ENCODE data around the gene UNC13B. TPM values are rescaled to one million over a fixed set of nuclear protein-coding genes. Genes with fewer than 3 reads are reported as not detected.

Gene UNC13B
- total and polyA plus RNA-seq, 9 of the 15 experiments (the other 6 are each of a cell fraction or from before 2014, with no cell fraction given): 2.4 to 11.5 (median 8.6) TPM

DNA sequence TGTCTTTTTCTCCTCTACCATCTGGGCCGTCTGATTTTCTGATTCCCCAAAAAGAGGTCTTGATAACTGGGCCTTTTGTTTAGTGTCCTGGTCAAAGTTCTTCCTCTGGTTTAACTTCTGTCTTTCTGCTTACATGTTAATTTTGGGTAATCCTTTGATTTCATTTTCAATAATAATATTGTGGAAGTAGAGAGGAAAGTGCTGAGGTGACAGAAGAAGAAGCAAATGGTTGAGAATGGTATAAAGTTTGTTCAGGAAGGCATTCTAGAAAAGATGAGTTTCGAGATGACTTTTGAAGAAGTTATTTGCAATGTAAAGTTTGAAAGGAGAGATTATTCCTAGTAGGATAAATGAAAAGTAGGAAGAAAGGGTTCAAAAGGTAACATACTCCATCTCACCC, 118.1 kb downstream of the UNC13B start:
- ATAC-seq (no peak), DNase-seq (ENCODE audit: extremely low read depth in 1 of 4, low spot score in 3 of 4) (no peak), FAIRE-seq (no peak)
- Histone ChIP-seq H3K27me3 (ENCODE audit: control insufficient read depth in 2 of 2, insufficient read depth in 2 of 2, low read length in 2 of 2) (no peaks in the 10 kb centered on the region), H2AFZ (ENCODE audit: low read depth, low read length) (no peak overlapping the region), H4K20me1 (replicated peaks; ENCODE audit: control insufficient read depth, insufficient read depth, low read length) (no peaks in the 10 kb centered on the region), H3K4me3 (no peak overlapping the region), H3K9me3 (replicated peaks; ENCODE audit: control insufficient read depth, insufficient read depth, low read depth, low read length) (no peaks in the 10 kb centered on the region), H3K36me3 (ENCODE audit: control insufficient read depth, insufficient read depth, low read length) (no peaks in the 10 kb centered on the region), H3K9ac (ENCODE audit: insufficient read depth in 1 of 2, low read depth in 2 of 2, low read length in 2 of 2) (no peak overlapping the region), H3K27ac (ENCODE audit: extremely low read depth, low read depth, low read length) (no peak overlapping the region), H3K9me1 (ENCODE audit: control insufficient read depth, insufficient read depth, low read length) (no peaks in the 10 kb centered on the region), H3K4me1 (replicated peaks in 1 of 2; ENCODE audit: control insufficient read depth in 2 of 2, insufficient read depth in 2 of 2, low read length in 2 of 2) (no peaks in the 10 kb centered on the region; a peak in 1 of 5 replicates), H3K79me2 (ENCODE audit: control insufficient read depth, insufficient read depth, low read length) (no peaks in the 10 kb centered on the region), H3K4me2 (ENCODE audit: insufficient read depth, low read length) (no peak overlapping the region)
- POLR2A ChIA-PET: no interaction called here
- in situ Hi-C loops (cut with MboI) (loop anchor here (10.0 kb wide), 1 partner anchor 275 kb away; no protein-coding TSS in a partner anchor), intact Hi-C loops (cut with micrococcal nuclease) (no loop called here)
- 5% methylated on average over 2 of the region's 2 CpGs for WGBS (ENCODE audit: insufficient coverage, low coverage, missing lambda C conversion rate)
- CTCF ChIA-PET (ENCODE audit: low intra/inter-chr PET ratio): no interaction called here
- BruUV-seq (replicated peaks): no TSS peak
- peak; percentile 58 for TF ChIP-seq ZNF316 (IDR thresholded peaks at IDR 0.05)
- TF ChIP-seq, protein P1, sequence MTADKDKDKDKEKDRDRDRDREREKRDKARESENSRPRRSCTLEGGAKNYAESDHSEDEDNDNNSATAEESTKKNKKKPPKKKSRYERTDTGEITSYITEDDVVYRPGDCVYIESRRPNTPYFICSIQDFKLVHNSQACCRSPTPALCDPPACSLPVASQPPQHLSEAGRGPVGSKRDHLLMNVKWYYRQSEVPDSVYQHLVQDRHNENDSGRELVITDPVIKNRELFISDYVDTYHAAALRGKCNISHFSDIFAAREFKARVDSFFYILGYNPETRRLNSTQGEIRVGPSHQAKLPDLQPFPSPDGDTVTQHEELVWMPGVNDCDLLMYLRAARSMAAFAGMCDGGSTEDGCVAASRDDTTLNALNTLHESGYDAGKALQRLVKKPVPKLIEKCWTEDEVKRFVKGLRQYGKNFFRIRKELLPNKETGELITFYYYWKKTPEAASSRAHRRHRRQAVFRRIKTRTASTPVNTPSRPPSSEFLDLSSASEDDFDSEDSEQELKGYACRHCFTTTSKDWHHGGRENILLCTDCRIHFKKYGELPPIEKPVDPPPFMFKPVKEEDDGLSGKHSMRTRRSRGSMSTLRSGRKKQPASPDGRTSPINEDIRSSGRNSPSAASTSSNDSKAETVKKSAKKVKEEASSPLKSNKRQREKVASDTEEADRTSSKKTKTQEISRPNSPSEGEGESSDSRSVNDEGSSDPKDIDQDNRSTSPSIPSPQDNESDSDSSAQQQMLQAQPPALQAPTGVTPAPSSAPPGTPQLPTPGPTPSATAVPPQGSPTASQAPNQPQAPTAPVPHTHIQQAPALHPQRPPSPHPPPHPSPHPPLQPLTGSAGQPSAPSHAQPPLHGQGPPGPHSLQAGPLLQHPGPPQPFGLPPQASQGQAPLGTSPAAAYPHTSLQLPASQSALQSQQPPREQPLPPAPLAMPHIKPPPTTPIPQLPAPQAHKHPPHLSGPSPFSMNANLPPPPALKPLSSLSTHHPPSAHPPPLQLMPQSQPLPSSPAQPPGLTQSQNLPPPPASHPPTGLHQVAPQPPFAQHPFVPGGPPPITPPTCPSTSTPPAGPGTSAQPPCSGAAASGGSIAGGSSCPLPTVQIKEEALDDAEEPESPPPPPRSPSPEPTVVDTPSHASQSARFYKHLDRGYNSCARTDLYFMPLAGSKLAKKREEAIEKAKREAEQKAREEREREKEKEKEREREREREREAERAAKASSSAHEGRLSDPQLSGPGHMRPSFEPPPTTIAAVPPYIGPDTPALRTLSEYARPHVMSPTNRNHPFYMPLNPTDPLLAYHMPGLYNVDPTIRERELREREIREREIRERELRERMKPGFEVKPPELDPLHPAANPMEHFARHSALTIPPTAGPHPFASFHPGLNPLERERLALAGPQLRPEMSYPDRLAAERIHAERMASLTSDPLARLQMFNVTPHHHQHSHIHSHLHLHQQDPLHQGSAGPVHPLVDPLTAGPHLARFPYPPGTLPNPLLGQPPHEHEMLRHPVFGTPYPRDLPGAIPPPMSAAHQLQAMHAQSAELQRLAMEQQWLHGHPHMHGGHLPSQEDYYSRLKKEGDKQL (CRISPR knock-in tag; IDR thresholded peaks at IDR 0.05; ENCODE audit: borderline replicate concordance): no peak
- TF ChIP-seq CBFA2T2 (conservative IDR thresholded peaks at IDR 0.05): no peak
- TF ChIP-seq, protein P2, sequence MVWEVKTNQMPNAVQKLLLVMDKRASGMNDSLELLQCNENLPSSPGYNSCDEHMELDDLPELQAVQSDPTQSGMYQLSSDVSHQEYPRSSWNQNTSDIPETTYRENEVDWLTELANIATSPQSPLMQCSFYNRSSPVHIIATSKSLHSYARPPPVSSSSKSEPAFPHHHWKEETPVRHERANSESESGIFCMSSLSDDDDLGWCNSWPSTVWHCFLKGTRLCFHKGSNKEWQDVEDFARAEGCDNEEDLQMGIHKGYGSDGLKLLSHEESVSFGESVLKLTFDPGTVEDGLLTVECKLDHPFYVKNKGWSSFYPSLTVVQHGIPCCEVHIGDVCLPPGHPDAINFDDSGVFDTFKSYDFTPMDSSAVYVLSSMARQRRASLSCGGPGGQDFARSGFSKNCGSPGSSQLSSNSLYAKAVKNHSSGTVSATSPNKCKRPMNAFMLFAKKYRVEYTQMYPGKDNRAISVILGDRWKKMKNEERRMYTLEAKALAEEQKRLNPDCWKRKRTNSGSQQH (CRISPR knock-in tag; IDR thresholded peaks at IDR 0.05): no peak
- TF ChIP-seq MYC (IDR thresholded peaks at IDR 0.05; ENCODE audit: low read depth, low read length): no peak
- TF ChIP-seq MYC (CRISPR knock-in tag; IDR thresholded peaks at IDR 0.05; ENCODE audit: borderline replicate concordance, low read depth): no peak
- TF ChIP-seq MAFG (tag; conservative IDR thresholded peaks at IDR 0.05): peak; percentile 31; the same call in 1 of the 2 replicates
- no peak for TF ChIP-seq MAZ (CRISPR knock-in tag; conservative IDR thresholded peaks at IDR 0.05 in 1 of 2, IDR thresholded peaks at IDR 0.05 in 1 of 2)
- TF ChIP-seq SUPT5H (IDR thresholded peaks at IDR 0.05): no peak
- TF ChIP-seq, protein P3, sequence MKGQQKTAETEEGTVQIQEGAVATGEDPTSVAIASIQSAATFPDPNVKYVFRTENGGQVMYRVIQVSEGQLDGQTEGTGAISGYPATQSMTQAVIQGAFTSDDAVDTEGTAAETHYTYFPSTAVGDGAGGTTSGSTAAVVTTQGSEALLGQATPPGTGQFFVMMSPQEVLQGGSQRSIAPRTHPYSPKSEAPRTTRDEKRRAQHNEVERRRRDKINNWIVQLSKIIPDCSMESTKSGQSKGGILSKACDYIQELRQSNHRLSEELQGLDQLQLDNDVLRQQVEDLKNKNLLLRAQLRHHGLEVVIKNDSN (CRISPR knock-in tag; IDR thresholded peaks at IDR 0.05): no peak
- 0 out of 2 replicates have a peak, but pooled peaks have one; percentile 8 for TF ChIP-seq C11orf30 (IDR thresholded peaks at IDR 0.05; ENCODE audit: low read depth)
- TF ChIP-seq, protein P4, sequence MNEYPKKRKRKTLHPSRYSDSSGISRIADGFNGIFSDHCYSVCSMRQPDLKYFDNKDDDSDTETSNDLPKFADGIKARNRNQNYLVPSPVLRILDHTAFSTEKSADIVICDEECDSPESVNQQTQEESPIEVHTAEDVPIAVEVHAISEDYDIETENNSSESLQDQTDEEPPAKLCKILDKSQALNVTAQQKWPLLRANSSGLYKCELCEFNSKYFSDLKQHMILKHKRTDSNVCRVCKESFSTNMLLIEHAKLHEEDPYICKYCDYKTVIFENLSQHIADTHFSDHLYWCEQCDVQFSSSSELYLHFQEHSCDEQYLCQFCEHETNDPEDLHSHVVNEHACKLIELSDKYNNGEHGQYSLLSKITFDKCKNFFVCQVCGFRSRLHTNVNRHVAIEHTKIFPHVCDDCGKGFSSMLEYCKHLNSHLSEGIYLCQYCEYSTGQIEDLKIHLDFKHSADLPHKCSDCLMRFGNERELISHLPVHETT (CRISPR knock-in tag; conservative IDR thresholded peaks at IDR 0.05 in 1 of 2, IDR thresholded peaks at IDR 0.05 in 1 of 2): no peak
- TF ChIP-seq RBM15 (IDR thresholded peaks at IDR 0.05; ENCODE audit: insufficient read depth, low read length): no peak
